Body of pancreas (tissue), 4 donors: Measurements from ENCODE around the gene SENP6.

Experiments
- POLR2A ChIP-seq, 3 donors: fragments of 450-650 bp; IDR thresholded peaks; one replicate each; pipeline ENCODE4 v1.6.1; 2016; ENCODE audit warnings: antibody characterized with exemption in 3 of 3, mild to moderate bottlenecking in 2 of 3
- TF ChIP-seq, protein P1 (sequence below), 7 experiments: fragments of 450-650 bp in 4 of 7; fragments of 200-600 bp in 3 of 7; sonication (generic) in 3 of 7; IDR thresholded peaks; one replicate each; pipeline ENCODE4 v1.5.1; 2016 to 2019; ENCODE audit warnings: antibody characterized with exemption in 7 of 7

DNA sequence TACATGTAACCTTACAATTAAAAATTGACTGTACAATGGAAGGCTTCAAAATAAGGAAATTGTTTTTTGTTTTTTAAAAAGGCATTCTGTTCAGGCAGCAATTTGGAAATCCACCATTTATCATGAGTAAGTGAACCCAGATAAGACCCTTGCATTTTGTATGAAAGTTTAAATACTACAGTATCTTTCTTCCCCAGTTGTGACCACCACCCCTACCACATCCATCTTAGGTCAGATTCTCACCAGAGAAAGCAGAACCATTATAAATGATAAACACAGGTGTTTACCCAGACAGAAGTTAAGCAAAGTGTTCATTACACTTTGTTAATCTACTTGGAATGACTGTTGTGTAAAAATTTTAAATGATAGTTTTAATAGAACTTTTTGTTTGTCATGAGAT is 20.2 kb downstream of the SENP6 start:
- TF ChIP-seq, protein P1, sequence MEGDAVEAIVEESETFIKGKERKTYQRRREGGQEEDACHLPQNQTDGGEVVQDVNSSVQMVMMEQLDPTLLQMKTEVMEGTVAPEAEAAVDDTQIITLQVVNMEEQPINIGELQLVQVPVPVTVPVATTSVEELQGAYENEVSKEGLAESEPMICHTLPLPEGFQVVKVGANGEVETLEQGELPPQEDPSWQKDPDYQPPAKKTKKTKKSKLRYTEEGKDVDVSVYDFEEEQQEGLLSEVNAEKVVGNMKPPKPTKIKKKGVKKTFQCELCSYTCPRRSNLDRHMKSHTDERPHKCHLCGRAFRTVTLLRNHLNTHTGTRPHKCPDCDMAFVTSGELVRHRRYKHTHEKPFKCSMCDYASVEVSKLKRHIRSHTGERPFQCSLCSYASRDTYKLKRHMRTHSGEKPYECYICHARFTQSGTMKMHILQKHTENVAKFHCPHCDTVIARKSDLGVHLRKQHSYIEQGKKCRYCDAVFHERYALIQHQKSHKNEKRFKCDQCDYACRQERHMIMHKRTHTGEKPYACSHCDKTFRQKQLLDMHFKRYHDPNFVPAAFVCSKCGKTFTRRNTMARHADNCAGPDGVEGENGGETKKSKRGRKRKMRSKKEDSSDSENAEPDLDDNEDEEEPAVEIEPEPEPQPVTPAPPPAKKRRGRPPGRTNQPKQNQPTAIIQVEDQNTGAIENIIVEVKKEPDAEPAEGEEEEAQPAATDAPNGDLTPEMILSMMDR (IDR thresholded peaks at IDR 0.05): no peak
- no peak for TF ChIP-seq POLR2A (IDR thresholded peaks at IDR 0.05)
